GM18909 (cell line): ENCODE measurements around the gene SELENOK.
A peak's percentile ranks its signal among the peaks of the same experiment; 100 is the strongest.

ENCODE experiments used
- ATAC-seq: cut with Tn5 transposase; IDR thresholded peaks from one replicate; pipeline ENCODE4 v1.9.1; 2021; ENCODE audit warnings: mild to moderate bottlenecking; ENCODE audit not compliant: unreplicated experiment, poor library complexity

The SELENOK gene

DNA sequence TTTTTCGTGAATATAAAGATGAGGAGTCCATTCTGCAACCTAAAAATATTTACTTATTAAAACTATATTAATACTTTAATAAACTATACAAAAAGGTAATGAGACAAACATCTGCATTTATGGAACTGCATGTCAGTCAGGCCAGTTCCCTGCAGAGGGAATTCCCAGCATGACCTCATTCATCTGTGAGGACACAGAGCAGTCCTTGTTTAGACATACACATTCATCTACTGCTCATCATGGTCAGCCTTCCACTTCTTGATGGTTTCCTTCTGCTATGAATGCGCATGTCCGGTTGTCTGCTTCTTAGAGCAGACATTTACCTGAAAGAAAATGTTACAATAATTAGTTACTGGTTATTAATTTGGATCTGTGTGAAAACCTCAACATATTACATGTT, 6.4 kb downstream of the SELENOK start:
- no peak for ATAC-seq

DNA sequence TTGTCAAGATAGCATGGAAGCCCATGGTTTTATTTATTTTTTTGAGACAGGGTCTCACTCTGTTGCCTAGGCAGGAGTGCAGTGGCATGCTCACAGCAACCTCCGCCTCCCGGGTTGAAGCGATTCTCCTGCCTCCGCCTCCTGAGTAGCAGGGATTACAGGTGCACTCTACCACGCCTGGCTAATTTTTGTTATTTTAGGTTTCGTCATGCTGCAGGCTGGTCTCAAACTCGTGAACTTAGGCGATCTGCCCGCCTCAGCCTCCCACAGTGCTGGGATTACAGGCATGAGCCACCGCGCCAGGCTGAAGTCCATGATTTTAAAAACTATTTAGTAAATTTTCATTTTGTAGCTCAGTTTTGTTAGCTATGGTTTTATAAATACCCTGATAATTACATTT, 7.0 kb downstream of the SELENOK start:
- ATAC-seq, result no peak

DNA sequence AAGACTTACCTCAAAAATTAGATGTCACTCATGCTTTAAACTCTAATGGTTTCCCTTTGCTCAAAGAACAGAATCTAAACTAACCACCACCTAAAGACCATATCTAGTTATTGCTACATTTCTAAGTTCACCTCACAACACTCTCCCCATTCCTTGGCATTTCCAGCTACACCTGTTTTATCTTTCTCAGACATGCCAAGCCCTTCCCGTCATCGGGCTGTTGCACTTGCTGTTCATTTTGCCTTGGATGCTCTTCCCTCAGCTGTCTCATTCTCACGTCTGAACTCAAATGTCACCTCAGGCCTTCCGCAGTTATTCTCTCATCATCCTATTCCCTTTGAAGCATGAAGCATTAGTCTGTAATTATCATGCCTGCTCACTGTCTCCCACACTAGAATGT, 8.7 kb downstream of the SELENOK start:
- ATAC-seq, result no peak

- peak; percentile 87 for ATAC-seq
Observed at GRCh38 chr3:53881691-53882593, 9.7 kb downstream of the SELENOK start, which contains the start of gene ACTR8. Gene ACTR8 (minus strand): TSS chr3:53882152. CDS start chr3:53882101, 51 bp downstream.

DNA sequence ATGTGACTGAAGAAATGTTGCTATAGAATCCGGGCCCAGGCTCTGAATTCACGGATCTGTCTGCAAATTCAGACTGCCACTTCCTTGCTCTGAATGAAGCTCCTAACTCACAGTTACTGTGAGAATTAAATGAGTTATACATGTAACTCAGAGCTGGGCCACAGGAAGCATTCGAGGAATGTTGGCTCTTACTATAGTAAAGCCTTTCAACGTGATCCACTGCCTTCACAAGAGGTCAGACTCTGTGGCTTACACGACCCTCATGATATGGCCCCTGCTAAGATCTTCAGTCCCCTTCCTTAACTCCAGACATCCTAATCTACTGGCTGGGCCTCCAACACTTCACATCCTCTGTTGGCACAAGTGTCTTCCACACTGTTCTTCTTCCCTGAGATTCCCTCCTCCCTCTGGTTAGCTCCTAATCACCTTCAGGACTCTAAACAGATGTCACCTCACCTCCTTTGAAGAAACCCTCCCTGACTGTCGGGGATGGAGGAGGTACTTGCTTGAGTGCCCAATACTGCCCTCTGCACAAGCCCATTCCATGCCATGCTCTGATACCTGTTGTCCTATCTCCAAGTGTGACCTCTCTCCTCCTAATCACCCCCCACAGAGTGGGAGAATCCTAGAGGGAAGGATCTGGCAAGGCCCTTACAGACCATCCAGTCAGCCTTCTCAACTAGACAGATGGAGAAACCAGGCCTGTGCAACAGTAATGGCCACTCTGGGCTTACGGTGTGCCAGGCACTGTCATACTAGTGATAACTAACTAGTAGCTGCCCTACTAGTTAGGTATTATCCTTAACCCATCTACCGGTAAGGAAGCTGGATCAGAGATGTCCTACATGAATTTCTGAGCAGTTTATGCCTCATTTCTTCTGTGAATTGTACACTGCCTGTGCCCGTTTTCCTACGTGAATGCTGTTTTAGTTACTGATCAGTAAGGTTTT, 11.0 kb downstream of the SELENOK start:
- ATAC-seq, result no peak

DNA sequence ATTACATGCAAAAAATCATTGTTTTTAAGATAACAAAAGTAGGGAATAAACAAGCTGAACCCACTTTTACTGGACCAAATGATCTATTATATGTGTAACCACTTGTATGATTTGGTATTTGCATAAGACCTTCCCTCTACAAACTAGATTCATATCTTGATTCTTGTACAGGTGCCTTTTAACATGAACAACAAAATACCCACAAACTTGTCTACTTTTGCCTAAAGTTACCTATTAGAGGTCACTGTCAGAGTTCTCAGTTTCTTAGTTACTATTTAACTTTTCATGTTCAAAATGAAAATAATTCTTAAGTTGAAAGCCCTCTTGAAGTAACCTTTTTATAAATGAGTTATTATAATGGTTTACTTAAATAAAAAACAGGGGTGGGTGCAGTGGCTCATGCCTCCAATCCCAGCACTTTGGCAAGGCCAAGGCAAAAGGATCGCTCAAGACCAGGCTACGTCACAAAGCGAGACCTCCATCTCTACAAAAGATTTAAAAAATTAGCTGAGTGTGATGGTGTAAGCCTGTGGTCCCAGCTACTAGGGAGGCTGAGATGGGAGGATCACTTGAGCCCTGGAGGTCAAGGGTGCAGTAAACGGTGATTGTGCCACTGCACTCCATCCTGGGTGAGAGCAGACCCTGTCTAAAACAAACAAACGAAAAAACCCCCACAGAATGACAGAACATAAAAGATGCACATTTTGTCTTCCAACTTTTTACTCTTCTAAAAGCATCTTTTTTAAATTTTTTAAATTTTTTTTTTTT, 25.7 kb downstream of the SELENOK start:
- ATAC-seq, result peak; percentile 68

- ATAC-seq, result peak; percentile 44
Observed at GRCh38 chr3:53863145-53863544, 28.5 kb downstream of the SELENOK start.

DNA sequence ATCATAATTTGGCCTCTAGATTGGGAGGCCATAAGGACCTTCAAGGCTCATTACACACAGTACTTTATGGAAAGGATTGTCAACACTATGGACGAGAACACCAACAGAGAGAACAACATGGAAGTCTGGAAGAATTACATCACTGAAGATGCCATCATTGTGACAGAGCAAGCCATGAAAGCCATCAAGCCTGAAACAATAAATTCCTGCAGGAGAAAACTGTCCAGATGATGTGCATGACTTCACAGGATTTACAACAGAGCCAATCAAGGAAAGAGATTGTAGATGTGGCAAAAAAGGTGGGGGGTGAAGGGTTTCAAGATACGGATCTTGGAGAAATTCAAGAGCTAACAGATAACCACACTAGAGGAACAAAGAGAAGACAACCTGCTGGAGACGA, 29.4 kb downstream of the SELENOK start:
- ATAC-seq, result no peak

GRCh38 chr3:53860196-53860595, 31.5 kb downstream of the SELENOK start:
- ATAC-seq, result no peak

DNA sequence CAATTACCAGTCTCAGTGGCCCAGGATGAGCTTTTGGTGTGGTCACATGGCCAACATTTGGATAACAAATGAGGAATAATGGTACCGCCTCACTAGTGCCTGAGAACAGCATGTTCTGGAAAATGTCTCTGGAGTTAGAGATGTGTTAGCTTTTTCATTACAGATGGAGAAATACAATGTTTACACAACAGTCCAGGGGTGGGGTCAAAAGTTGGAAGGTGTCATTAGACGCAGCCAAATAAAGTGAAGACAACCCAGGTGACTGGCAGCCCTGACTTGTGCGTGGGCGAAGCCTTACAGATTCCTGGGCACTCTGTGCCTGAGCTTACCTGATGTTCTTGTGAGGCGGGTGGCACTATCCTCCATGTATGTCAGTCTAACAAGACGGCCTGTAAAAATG, 32.5 kb downstream of the SELENOK start:
- no peak for ATAC-seq

GRCh38 chr3:53858096-53858741, 33.4 kb downstream of the SELENOK start:
- no peak for ATAC-seq

DNA sequence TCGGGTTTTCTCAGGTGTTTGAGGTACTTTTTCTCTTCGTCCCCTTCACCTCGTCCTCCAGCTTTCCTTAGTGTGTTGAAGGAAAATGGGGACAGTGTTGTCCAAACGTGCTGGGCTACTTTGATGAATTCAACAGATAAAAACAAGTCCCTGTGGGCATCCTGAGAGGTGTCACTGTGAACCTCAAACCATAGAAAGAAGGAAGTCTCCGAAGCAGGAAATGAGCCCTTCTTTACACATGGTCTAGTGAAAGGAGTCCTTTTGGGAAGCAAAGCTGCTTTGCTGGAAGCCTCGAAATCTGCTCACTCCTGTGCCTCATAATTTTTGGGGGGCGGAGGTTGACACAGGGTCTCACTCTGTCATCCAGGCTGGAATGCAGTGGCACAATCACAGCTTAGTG, 34.7 kb downstream of the SELENOK start:
- no peak for ATAC-seq

- ATAC-seq, result no peak
Observed at GRCh38 chr3:53850895-53851294, 40.8 kb downstream of the SELENOK start.

DNA sequence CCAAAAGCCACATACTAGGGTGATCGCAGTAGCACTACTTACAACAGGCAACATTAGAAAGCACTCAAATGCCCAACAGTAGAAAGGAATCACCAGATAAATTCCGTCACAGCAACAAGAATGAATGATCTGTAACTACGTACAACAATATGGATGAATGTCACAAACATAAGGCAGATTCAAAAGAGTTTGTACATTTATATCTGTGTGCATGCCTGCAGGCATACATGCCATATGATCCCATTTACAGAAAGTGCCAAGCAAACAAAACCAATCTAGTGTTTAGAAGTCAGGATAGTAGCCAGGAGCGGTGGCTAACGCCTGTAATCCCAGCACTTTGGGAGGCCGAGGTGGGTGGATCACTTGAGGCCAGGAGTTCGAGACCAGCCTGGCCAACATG, 41.7 kb downstream of the SELENOK start:
- no peak for ATAC-seq

DNA sequence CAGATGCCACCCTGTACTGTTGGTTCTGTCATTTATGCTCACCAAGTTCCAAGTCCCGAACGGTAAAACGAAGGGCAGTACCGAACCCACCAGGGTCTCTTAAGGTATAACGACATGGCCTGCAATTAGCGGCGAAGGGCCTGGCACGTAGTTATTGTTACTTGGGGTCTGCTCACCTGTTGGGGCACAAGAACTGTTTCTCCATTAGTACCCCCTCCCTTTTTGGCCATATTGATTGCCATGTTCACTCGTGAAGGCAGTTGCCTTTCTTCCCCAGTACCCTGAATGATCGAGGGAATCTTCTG, 44.9 kb downstream of the SELENOK start:
- ATAC-seq, result no peak

- ATAC-seq, result peak; percentile 50
Observed at GRCh38 chr3:53846134-53846850, 45.4 kb downstream of the SELENOK start, which contains the start of the genes CHDH and IL17RB. Gene CHDH (minus strand): TSS chr3:53846419. CDS start chr3:53824008, 22,411 bp downstream. Gene IL17RB (plus strand): TSS chr3:53846568. CDS start chr3:53846589, 21 bp downstream.

DNA sequence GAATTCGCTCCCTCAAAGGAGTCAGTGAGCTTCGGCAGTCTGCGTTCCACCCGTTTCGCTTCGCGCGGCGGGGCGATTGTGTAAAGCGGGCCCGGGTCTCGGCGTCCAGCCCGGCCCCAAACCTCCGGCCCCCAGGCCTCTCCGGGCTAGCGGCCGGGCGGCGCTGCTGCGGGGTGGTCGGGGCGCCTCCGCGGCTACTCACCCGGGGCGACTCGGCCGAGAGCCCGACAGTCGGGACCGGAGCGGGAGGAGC, 45.9 kb downstream of the SELENOK start:
- ATAC-seq, result no peak

DNA sequence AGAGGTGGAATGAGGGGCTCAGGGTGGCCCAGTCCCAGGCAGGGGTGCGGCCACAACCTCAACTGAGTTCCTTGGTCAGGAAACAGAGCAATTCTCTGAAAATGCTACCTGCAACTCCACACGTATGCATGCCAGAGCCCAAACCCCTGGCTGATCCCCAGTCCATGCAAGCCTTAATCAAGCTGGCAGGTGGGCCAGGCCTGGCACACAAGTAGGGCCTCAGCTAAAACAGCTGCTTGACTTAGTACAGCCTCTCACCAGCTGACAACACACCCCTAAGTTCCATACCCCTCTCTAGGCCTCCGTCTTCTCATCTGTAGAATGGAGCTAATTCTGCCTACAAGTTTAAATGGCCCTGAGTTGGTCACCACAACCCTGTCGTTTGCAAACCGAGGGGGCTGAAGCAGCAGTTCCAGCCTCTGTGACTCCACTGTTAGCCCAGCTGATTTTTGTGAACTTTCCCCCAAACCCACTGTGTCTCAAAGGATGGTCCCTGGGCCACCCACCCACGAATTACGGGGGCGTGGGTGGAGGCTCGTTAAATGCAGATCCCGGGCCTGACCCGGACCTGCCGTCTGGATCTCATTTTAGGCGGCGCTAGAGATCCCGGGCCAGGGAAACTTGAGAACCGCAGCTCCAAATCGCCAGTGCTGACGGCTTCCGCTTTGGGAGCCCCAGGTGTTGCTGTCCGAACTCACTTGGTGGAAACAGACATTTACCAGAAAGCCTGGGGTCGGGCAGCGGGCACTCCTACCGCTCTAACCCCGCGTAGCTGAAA, 46.4 kb downstream of the SELENOK start:
- ATAC-seq, result peak; percentile 23
